GM18505 (cell line): ENCODE measurements around the gene TGFB3.
"Not testable (repeated sequence)": the region's sequence is repeated elsewhere in the genome, so short reads cannot be mapped to it uniquely, and the experiment has no call there.

Experiments used
- ATAC-seq: cut with Tn5 transposase; IDR thresholded peaks from one replicate; pipeline ENCODE4 v1.9.1; 2021; ENCODE audit not compliant: unreplicated experiment
- POLR2A ChIP-seq: IDR thresholded peaks from 4 replicates; pipeline ENCODE4 v1.6.1; 2011; ENCODE audit warnings: borderline replicate concordance; ENCODE audit not compliant: insufficient read depth, insufficient read length; ENCODE audit errors: extremely low read depth

Gene TGFB3

GRCh38 chr14:75981426-75982265 is at the start of gene TGFB3:
TGFB3 (minus strand) TSS chr14:75981995; CDS start chr14:75980893, 1,102 bp downstream.
- peak; percentile 36 for TF ChIP-seq POLR2A
- ATAC-seq, result peak; percentile 38

- no peak for ATAC-seq
- TF ChIP-seq POLR2A, result no peak
Observed at GRCh38 chr14:76024211-76024907, 42.6 kb upstream of the TGFB3 start.

- no peak for ATAC-seq
- TF ChIP-seq POLR2A, result no peak
Observed at GRCh38 chr14:76023757-76024156, 42.0 kb upstream of the TGFB3 start.

- TF ChIP-seq POLR2A, result no peak
- no peak for ATAC-seq
Observed at GRCh38 chr14:76022991-76023390, 41.2 kb upstream of the TGFB3 start.

- no peak for ATAC-seq
- TF ChIP-seq POLR2A, result no peak
Observed at GRCh38 chr14:76019676-76020075, 37.9 kb upstream of the TGFB3 start.

- ATAC-seq, result no peak
- no peak for TF ChIP-seq POLR2A
Observed at GRCh38 chr14:76015668-76016067, 33.9 kb upstream of the TGFB3 start.

GRCh38 chr14:76015191-76015590 is 33.4 kb upstream of the TGFB3 start:
- TF ChIP-seq POLR2A, result no peak
- no peak for ATAC-seq

- ATAC-seq, result no peak
- no peak for TF ChIP-seq POLR2A
Observed at GRCh38 chr14:76012354-76012753, 30.6 kb upstream of the TGFB3 start.

- no peak for TF ChIP-seq POLR2A
- no peak for ATAC-seq
Observed at GRCh38 chr14:76011930-76012329, 30.1 kb upstream of the TGFB3 start.

GRCh38 chr14:76009627-76010026 is 27.8 kb upstream of the TGFB3 start:
- not testable (repeated sequence) for ATAC-seq

- TF ChIP-seq POLR2A, result no peak
Observed at GRCh38 chr14:76007852-76008251, 26.1 kb upstream of the TGFB3 start.

GRCh38 chr14:76007379-76007778 is 25.6 kb upstream of the TGFB3 start:
- TF ChIP-seq POLR2A, result no peak
- ATAC-seq, result no peak

More at GRCh38 chr14:76007852-76008251, 26.1 kb upstream of the TGFB3 start:
- no peak for ATAC-seq

GRCh38 chr14:76006253-76006652 is 24.5 kb upstream of the TGFB3 start:
- no peak for TF ChIP-seq POLR2A
- ATAC-seq, result no peak

- TF ChIP-seq POLR2A, result no peak
Observed at GRCh38 chr14:76002383-76002782, 20.6 kb upstream of the TGFB3 start.

GRCh38 chr14:75999511-76000190 is 17.9 kb upstream of the TGFB3 start:
- TF ChIP-seq POLR2A, result no peak
- ATAC-seq, result no peak

More at GRCh38 chr14:76002383-76002782, 20.6 kb upstream of the TGFB3 start:
- ATAC-seq, result no peak
